Activated T-cell treated with anti-CD3 and anti-CD28 coated beads for 48 hours (primary cell): ENCODE data around the gene FAM107A.

Experiments used
- DNase-seq: peaks from one replicate; pipeline ENCODE4 v3.0.0-alpha.2; 2020; ENCODE audit warnings: low read depth

The FAM107A gene

DNA sequence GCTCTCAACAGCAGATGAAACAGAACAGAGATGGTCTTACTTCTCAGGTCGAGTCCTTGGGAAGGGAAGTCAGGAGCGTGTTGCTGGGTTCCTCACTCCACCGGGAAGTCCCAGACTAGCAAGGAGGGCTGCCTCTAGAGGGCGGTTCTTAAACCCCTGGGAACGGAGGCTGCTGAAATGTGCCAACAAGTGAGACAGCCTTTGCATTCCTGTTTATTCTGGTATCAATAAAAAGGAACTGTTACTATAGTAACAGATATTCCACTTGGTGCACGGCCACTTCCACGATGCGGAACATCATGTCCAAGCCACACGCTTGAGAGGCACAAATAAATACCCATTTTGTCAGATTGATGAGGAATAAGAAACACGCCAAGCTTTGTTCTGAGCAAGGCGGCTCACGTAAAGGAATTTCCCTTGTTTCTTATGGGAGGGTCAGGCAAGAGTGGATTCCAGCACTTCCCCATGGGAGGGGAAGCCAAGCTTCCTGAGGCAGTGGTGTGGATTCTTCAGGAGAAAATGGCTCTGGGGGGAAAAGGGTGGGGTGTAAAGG is at the start of gene FAM107A:
Gene FAM107A, minus strand, starts transcription at position 123 of the 553 bp plus-strand sequence. CDS start 7,531 bp downstream, outside the sequence.
- DNase-seq, result no peak

DNA sequence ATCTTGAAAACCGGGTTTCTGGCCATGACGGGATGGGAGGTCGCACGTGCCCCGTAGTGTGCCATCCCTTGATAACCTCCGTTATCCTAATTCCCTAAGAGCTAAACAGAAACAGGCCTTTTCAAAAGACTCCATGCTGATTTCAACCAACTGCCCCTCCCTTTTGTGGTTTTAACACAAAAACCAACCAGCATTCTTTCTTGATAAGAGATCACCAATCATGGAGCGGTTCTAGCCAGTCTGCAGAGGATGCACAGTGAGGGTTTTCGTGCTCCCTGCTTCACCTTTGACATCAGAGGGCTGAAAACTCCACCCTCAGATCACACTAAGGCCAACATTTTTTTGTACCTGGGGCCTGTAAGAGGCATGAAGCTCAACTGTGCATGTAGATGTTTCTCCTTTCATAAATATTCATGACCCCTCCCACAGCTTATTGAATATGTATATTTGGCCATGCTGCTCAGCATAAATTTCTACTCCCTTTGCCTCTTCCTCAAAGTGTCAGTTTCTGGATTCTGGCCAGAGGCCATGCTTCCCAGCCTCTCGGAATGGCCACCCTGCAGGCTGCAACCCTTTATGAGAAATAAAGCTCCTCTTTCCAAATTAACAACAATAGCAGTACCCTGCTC is 48.1 kb upstream of the FAM107A start:
- no peak for DNase-seq

GRCh38 chr3:58624550-58624949 is 47.4 kb upstream of the FAM107A start:
- DNase-seq, result no peak

- no peak for DNase-seq
Measured at GRCh38 chr3:58623961-58624360, 46.8 kb upstream of the FAM107A start.

- DNase-seq, result no peak
Measured at GRCh38 chr3:58623478-58623877, 46.3 kb upstream of the FAM107A start.

GRCh38 chr3:58622892-58623291 is 45.7 kb upstream of the FAM107A start:
- no peak for DNase-seq

DNA sequence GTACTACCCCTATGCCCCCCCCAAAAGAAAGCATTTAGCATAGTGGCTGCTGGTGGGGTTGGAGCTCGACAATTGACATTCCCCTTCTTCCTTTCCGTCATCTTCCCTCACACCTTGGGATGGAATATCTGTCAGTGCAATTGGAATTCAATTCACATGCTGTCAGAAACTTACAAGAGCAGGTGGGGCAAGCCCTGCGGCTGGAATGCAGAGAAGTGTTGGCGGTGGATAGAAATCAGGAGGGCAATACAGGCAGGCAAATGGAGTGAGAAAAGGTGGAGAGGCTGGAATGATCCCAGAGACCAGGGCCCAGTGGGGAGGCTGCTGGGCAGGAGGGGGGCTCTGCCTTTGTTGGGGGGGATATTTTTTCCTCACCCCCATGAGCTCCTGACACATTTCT is 45.2 kb upstream of the FAM107A start:
- DNase-seq, result no peak

DNA sequence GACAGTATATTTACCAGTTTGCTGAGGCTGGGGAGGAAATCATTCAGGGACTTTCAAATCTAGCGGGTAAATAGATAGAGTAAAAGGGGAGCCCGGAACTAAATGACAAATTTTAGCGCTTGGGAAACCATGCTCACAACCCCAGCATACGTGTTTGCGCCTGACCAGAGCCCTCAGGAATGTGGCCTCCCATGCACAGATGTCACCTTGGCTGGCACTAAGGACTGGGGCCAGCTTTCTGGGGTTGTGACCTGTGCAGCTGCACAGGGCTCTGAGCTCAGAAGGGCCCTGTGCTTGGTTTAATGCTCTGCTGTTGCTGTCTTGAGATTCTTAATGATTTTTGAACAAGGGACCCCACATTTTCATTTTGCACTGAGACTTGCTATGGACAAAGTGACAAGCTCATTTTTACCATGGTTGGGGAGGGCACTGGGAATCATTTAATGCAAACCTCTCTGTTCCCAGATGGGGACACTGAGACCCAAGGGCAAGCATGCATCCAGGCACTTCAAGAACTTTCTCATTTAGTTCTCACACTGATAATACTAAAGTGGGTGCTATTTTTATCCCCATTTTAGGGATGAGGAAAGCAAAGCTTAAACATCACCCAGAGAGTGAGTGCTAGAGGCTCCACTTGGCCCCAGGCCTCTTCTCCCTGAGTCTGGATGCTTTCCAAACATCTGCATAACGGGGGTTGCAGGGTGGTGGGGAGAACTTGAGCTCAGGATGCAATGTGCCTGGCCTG is 44.1 kb upstream of the FAM107A start:
- no peak for DNase-seq

GRCh38 chr3:58620421-58620820 is 43.2 kb upstream of the FAM107A start:
- no peak for DNase-seq

DNA sequence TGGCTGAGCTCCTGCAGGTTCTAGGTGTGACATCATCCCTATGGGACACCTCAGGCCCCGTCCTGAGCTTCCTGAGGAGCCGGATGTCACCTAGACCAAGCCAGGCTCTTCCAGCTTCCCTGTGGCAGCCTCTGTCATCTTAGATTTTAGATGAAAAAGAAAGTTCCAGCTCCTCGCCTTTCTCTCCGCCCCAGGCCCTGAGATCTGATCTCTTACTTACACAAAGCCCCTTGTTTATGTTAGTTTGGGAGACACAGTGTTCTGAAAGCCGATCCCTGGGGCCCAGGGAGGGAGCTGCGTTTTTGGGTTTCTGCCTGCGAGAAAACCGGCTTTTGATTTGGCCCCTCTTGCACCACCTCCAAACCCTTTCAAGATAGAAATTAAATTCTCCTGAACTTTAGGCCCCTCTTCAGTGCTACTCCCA is 40.2 kb upstream of the FAM107A start:
- DNase-seq, result no peak

DNA sequence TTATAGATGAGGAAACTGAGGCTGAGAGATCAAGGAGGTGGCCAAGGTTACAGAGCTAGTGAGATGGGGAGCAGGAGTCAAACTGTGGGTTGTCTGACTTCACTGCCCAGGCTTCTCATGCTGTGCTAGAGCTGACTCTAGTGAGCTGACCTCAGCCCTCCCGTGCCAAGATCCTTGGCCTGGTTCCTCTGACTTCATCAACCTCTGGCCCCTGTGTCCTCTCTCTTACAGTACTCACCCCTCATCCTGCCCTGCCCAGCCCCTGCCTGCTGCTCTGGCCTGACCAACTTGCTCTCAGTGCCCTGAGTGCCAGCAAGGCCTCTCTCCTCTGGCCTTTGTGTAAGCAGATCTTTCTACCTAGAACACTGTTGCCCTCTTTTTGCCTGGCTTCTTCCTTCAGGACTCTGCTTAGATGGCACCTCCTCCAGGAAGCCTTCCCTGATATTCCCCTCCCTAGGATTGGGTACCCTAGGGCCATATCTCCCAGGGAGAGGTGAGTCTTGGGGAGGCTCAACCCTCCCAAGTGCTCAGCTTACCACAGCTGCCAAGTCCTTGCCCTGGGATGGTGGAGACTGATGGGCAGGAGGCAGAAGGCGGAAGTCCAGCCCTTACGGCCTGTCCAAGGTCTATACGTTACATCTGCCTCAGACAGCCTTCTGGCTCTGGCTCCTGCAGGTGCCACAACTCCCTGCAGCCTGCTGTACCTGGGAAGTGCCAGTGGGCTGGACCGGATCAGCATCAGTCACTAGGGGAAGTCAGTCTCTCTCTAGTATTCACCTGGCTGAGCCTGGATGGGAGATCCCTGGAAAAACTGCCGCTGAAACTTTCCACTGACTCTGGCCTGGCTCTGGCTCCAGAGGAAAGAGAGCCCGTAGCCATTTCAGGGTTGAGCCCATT is 36.3 kb upstream of the FAM107A start:
- DNase-seq, result no peak

DNA sequence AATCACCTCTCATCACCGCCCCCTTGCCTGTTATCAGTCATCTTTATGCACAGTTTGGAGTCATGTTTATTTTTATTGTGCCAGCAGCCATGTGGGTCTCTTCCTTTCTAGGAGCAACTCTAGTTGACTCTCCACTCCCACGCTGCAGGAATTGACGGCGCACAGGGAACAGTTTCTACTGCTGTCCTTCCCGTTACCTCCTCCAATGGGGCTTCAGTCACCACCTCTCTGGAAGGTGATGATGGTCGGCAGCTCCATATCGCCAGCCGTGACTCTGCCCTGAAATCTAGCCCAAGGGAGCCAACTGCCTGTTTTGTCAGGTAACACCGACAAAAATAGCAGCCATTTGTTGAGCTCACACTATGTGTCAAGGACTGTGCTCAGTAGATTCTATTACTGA is 35.6 kb upstream of the FAM107A start:
- DNase-seq, result no peak

DNA sequence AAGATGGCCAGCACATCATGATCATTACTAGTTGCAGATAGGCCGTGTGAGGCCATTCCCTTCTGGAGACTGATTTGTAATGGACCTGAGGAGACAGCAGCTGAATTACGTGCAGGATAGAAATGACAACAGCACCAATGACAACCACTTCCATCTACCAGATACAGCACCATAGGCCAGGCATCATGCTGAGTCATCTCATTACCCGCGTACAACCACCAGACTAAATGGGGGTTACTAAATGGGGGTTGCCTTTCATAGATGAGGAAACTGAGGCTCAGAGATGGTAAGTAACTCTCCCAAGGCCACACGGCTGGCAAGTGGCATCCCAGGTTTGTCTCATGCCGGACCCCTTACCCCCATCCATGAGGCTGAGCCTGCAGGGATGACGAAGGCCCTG is 32.8 kb upstream of the FAM107A start:
- no peak for DNase-seq

DNA sequence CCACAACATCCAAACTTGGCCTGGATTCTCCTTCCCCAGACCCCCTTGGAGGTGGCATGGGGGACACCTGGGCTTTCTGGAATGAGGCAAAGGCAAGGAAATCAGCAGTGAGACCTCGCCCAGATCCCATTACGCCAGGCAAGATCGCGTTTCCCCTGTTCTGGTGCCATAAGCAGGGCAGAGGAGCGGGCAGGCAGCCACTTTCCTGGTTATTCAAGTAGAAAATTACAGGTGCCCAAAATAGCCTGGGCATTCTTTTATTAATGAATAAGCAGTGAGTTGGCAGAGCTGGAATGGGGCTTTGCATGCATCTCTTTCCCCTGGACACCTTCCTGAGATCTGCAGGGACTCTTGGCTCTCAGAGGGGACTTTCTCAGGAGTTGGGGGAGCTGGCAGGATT is 31.5 kb upstream of the FAM107A start:
- DNase-seq, result no peak

- DNase-seq, result no peak
Measured at GRCh38 chr3:58607816-58608215, 30.6 kb upstream of the FAM107A start.

- DNase-seq, result no peak
Measured at GRCh38 chr3:58606693-58607092, 29.5 kb upstream of the FAM107A start.

DNA sequence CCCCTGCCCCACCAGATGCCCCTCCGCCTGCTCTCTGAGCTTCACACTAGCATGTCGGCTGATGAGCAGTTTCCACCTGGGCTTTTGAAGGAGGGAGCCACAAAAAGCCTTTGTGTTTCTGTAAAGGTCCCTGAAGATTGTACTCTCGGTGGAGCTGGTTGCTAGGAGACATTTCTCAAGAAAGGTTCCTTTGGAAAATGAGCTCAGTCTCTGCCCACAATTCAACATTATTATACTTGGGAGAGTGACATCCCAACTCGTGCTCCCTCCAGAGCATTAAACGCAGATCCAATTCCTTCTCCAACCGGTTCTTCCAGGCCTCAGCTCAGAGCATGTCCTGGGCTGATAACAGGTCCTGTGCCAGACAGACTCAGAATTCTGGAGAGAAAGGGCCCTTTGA is 26.8 kb upstream of the FAM107A start:
- DNase-seq, result no peak

DNA sequence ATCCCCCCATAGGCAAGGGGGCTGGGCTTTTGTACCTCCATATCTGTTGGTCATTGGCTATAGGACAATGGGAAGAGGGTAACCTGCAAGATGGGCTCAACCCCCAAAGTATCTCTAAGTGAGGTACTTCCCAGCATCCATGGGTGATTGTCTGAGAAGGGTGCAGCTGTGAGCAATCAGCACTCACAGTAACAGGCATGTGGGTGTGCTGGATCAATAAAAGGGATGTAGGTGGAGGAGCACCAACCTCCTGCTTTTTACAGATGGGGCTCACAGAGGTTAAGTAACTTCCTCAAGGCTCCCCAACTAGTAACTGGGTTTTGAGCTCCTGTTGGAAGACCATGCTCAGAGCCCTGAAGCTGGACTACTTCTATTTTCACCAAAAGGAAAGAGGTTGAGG is 26.4 kb upstream of the FAM107A start:
- no peak for DNase-seq

DNA sequence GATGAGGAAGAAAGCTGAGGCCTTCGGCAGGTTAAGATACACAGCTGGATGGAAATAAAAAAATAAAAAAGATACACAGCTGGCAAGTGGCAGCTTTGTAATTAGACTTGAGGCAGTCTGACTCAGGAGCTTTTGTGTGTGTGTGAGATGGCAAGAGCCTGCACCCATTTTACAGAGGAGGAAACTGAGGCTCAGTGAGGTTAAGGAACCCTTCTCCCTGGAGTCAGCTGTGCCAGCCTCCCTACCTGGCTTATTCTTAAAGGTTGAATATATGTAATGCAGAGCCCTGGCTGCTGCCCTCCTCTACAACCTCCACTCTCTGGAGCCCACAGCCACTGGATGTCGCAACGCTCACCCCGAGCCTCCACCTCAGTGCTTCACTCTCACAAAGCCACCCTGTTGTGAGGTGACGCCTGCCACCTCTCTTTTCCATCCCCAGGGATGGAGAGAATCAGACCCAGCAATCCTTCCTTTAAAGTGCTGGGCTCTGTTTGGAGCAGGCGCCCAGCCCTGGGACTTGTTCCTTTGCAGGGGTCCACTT is 20.6 kb upstream of the FAM107A start:
- DNase-seq, result no peak

- no peak for DNase-seq
Measured at GRCh38 chr3:58596834-58597518, 19.8 kb upstream of the FAM107A start.

- no peak for DNase-seq
Measured at GRCh38 chr3:58594117-58594516, 16.9 kb upstream of the FAM107A start.
